NB4 (cell line): Measurements from ENCODE around the gene ZNF487.

ENCODE experiments used
- MYC ChIP-seq: IDR thresholded peaks from 2 replicates; pipeline ENCODE4 v1.6.1; 2011; ENCODE audit warnings: low read depth, low read length
- POLR2A ChIP-seq: IDR thresholded peaks from 2 replicates; pipeline ENCODE4 v1.6.1; 2011; ENCODE audit warnings: mild to moderate bottlenecking; ENCODE audit not compliant: insufficient read length; ENCODE audit errors: extremely low read depth
- TF ChIP-seq, protein P1 (sequence below): IDR thresholded peaks from one replicate; pipeline ENCODE4 v1.5.1; 2012; ENCODE audit warnings: low read depth, low read length
- TF ChIP-seq, protein P2 (sequence below): IDR thresholded peaks from 2 replicates; pipeline ENCODE4 v1.6.1; 2011; ENCODE audit warnings: low read depth, low read length

DNA sequence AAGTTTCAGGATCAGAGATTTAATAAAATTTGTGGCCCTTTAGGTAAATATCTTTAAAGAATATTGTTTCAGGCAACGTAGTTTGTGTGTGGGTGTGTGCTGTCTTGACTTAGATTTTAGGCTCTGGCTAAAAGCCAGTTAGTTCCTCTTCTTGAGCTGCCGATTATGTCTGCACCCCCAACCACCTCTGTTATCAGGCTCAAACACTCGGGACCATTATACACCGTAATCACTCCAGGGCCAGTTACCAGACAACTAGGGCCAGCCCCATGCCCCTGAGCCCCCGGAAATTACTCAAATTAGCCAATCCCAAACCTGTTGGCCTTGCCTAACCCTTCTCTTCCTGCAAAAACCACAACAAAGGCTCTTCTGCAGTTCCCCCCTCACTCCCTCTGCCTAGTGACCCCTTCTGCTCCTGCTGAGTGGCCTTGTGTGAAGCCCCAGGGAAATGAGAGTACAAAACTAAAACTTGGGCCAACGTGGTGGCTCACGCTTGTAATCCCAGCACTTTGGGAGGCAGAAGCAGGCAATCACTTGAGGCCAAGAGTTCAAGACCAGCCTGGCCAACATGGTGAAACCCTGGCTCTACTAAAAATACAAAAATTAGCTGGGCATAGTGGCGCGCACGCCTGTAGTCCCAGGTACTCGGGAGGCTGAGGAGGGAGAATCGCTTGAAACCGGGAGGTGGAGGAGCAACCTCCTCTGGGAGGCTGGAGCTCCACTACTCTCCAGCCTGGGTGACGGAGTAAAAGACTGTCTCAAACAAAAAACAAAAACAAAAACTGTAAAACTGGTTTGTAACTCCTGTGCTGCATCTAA is 18.8 kb upstream of the ZNF487 start:
- TF ChIP-seq, protein P1, sequence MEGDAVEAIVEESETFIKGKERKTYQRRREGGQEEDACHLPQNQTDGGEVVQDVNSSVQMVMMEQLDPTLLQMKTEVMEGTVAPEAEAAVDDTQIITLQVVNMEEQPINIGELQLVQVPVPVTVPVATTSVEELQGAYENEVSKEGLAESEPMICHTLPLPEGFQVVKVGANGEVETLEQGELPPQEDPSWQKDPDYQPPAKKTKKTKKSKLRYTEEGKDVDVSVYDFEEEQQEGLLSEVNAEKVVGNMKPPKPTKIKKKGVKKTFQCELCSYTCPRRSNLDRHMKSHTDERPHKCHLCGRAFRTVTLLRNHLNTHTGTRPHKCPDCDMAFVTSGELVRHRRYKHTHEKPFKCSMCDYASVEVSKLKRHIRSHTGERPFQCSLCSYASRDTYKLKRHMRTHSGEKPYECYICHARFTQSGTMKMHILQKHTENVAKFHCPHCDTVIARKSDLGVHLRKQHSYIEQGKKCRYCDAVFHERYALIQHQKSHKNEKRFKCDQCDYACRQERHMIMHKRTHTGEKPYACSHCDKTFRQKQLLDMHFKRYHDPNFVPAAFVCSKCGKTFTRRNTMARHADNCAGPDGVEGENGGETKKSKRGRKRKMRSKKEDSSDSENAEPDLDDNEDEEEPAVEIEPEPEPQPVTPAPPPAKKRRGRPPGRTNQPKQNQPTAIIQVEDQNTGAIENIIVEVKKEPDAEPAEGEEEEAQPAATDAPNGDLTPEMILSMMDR = no peak
- TF ChIP-seq POLR2A (peak; percentile 27), MYC (peak; percentile 92)
- TF ChIP-seq, protein P2, sequence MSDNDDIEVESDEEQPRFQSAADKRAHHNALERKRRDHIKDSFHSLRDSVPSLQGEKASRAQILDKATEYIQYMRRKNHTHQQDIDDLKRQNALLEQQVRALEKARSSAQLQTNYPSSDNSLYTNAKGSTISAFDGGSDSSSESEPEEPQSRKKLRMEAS = peak; percentile 62
